ENCODE measurements around the gene PRICKLE2.

- TF ChIP-seq POLR2A (IDR thresholded peaks at IDR 0.05; ENCODE audit: low read depth, low read length) (no peak), POLR2AphosphoS5 (IDR thresholded peaks at IDR 0.05; ENCODE audit: low read depth, low read length) (no peak), SPI1 (IDR thresholded peaks at IDR 0.05; ENCODE audit: low read depth, low read length) (no peak), TAF1 (IDR thresholded peaks at IDR 0.05; ENCODE audit: low read depth, low read length) (no peak), PAX5 (IDR thresholded peaks at IDR 0.05; ENCODE audit: insufficient read depth, low read length, severe bottlenecking) (no peak), POU2F2 (IDR thresholded peaks at IDR 0.05; ENCODE audit: low read depth, low read length) (no peak)
Observed at GRCh38 chr3:64152676-64153466, 72.4 kb downstream of the PRICKLE2 start.

Data from GM12891 (cell line).